Epithelial cell of proximal tubule (primary cell): Measurements from ENCODE around the gene P2RX7. TPM values are rescaled to one million over a fixed set of nuclear protein-coding genes. Genes with fewer than 3 reads are reported as not detected.
"Not testable (repeated sequence)": the region's sequence is repeated elsewhere in the genome, so short reads cannot be mapped to it uniquely, and the experiment has no call there.

Experiments used
- DNase-seq: peaks from one replicate; pipeline ENCODE4 v3.0.0-alpha.2; 2011; ENCODE audit warnings: low read depth
- H3K4me3 ChIP-seq: 2 replicates; pipeline ENCODE4 v1.5.1; 2011; ENCODE audit warnings: low read depth, mild to moderate bottlenecking, low read length
- total RNA-seq: library from RNA; depleted of rRNA; stranded (reverse); fragments of >200 nt; gene quantifications from 2 replicates; pipeline ENCODE4 v1.2.3, GENCODE V29; 2015
- TF ChIP-seq, protein P1 (sequence below): conservative IDR thresholded peaks from 2 replicates; pipeline ENCODE4 v1.5.1; 2012; ENCODE audit warnings: low read depth, mild to moderate bottlenecking, low read length

P2RX7 gene
- total RNA-seq, 1 donor from 2014 or later = not detected

DNA sequence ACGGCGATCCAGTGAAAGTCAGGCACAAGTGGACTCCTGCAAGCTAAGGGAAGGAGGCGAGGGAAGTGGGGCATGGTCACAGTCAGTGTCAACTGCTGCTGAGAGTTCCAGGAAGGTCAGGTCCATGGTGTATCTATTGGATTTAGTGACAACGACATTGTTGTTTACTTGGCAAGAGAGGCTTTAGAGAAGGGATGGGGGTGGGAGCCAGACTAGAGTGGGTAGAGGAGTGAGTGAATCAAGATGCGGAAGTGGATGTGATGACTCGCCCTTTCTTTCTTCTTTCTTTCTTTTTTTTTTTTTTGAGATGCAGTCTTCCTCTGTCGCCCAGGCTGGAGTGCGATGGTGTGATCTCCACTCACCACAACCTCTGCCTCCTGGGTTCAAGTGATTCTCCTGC, 12.5 kb downstream of the P2RX7 start:
- no peak for DNase-seq
- H3K4me3 ChIP-seq = no peak overlapping the region
- TF ChIP-seq, protein P1, sequence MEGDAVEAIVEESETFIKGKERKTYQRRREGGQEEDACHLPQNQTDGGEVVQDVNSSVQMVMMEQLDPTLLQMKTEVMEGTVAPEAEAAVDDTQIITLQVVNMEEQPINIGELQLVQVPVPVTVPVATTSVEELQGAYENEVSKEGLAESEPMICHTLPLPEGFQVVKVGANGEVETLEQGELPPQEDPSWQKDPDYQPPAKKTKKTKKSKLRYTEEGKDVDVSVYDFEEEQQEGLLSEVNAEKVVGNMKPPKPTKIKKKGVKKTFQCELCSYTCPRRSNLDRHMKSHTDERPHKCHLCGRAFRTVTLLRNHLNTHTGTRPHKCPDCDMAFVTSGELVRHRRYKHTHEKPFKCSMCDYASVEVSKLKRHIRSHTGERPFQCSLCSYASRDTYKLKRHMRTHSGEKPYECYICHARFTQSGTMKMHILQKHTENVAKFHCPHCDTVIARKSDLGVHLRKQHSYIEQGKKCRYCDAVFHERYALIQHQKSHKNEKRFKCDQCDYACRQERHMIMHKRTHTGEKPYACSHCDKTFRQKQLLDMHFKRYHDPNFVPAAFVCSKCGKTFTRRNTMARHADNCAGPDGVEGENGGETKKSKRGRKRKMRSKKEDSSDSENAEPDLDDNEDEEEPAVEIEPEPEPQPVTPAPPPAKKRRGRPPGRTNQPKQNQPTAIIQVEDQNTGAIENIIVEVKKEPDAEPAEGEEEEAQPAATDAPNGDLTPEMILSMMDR = no peak

DNA sequence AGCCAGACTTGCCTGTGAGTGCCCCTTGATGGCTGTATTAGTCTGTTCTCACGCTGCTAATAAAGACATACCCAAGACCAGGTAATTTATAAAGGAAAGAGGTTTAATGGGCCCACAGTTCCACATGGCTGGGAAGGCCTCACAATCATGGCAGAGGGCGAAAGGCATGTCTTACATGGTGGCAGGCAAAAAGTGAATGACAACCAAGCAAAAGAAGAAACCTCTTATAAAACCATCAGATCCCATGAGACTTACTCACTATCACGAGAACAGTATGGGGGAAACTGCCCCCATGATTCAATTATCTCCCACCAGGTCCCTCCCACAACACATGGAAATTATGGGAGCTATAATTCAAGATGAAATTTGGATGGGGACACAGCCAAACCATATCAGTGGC, 16.6 kb downstream of the P2RX7 start:
- not testable (repeated sequence) for DNase-seq

DNA sequence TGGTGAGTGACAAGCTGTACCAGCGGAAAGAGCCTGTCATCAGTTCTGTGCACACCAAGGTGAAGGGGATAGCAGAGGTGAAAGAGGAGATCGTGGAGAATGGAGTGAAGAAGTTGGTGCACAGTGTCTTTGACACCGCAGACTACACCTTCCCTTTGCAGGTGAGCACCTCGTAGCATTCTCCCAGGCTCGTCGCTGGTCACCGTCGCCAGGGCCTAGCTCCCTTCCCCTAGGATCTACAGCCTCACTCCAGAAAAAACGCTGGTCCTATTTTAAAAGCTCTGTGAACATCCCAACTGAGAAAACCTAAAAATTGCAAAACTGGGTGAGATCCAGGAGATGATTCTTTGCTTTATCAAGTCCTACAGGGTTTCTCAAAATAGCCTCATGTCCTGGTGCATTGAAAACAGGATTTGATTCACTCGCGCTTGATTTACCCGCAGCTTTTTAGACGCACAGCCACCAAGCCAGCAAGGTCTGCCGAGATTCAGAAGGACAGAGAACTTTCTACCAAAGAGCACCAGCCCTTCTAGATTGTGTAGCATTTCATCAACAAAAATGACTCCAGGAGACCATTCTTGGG, 22.2 kb downstream of the P2RX7 start:
- H3K4me3 ChIP-seq = no peak overlapping the region
- no peak for DNase-seq
- TF ChIP-seq, protein P1 = no peak

More for the DNA sequence above, 16.6 kb downstream of the P2RX7 start:
- not testable (repeated sequence) for H3K4me3 ChIP-seq

DNA sequence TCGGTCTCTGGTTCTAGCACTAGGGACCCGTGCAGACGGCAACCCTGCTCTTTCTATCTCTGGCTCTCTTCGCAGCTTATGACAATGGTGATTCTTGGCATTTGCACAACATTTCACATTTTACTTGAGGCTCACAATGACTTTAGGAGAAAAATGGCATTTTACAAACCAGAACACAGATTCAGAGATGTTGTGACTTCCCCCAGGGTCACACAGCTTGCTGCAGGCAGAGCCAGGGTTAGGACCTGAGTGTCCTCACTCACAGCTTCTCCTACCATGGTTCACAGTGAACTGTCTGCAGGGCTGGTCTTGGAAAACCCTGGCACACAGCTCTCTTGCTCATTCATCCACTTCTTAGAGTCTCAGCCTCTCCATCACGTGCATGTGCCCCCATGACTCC, 23.7 kb downstream of the P2RX7 start:
- no peak overlapping the region for H3K4me3 ChIP-seq
- DNase-seq = no peak
- TF ChIP-seq, protein P1 = no peak

DNA sequence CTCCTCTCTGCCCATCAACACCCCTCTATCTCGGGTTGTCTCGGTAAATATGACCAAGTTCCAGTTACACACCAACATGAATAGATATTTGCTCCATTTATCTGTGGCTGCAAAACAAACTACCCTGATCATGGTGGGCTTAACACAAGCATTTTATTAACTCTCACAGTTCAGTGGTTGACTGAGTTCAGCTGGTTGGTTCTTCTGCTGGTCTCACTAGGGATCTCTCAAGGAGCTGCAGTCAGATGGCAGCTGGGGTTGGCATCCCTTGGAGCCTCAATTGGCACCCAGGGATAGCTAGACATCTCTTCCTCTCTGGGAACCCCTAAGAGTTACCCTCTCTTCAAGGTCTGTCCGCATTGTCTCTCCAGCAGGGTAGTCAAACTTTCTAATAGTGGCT, 25.4 kb downstream of the P2RX7 start:
- no peak overlapping the region for H3K4me3 ChIP-seq
- TF ChIP-seq, protein P1 = no peak
- DNase-seq = no peak

DNA sequence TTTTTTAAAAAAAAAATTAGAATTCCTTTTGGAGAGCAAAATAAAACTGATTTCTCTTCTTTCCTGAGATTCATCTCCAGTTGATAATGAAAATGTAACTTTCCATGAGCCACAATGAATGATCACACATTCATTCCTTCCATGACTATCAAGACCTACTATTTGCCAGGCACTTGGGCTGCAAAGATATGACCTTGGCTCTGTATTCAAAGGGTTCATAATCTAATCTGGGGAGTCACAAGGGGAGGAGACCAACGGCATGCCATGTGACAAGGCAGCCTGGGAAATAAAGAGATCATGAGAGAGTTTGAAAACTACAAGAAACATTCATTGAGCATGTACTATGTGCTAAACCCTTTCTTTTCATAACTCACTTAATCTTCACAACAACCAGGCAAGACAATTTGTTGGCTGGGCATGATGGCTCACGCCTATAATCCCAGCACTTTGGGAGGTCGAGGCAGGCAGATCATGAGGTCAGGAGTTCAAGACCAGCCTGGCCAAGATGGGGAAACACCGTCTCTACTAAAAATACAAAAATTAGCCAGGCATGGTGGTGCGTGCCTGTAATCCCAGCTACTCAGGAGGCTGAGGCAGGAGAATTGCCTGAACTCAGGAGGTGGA, 26.2 kb downstream of the P2RX7 start:
- DNase-seq, H3K4me3 ChIP-seq: not testable (repeated sequence)

DNA sequence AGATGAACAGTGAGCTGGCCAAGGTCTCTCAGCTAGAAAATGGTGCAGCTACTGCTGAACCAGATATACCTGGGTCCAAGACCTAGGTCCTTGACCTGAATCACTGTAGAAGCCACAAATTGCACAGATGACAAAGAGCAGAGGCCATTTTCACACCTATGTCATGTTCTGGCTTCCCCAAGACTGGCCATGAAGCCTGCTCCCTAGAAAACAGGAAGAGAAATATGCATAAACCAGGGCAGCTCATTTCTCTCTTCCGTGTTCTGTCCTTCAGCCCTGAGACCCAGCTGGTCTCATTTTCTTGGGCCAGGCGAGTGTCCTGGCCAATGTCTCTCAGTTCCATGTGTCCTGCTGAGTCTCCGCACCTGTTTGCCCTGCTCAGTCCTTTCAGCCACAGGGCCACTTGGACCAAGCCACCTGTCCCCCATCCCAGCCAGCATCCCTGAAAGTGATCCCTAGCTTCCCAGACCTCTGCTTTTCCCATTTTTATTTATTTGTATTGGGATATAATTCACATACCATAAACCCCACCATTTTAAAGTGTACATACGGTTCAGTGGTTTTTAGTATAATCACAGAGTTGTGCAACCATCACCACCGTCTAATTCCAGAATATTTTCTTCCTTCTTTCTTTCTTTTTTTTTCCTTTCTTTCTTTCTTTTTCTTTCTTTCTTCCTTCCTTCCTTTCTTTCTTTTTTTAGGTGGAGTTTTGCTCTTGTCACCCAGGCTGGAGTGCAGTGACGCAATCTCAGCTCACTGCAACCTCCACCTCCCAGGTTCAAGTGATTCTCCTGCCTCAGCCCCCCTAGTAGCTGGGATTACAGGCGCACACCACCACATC, 27.0 kb downstream of the P2RX7 start:
- H3K4me3 ChIP-seq = no peak overlapping the region
- TF ChIP-seq, protein P1 = no peak
- no peak for DNase-seq
